ENCODE measurements around the gene PRLR. TPM values are rescaled to one million over a fixed set of nuclear protein-coding genes. Genes with fewer than 3 reads are reported as not detected.

Gene PRLR
- total and polyA plus RNA-seq, 2 of the 8 experiments (the other 6 are each of a cell fraction or from before 2014, with no cell fraction given): 0.53 to 2.5 TPM

DNA sequence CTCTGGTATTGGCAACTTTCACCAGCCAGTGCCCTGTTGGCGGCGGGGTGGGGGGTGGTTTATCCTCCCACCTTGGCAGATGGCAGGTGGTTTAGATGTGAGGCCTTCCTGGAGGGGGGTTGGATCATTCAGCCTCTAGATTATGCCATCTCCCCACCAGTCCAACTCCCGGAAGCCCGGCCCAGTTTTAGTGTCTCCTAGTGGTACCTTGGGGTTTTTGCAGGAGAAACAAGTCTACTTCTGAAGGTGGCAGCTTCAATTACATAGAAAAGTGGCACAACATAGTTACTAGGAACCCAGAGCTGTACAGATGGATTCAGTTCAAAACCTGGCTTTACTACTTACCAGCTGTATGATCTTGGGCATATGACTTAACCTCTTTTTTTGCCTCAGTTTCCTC is 11.3 kb downstream of the PRLR start:
- Histone ChIP-seq H3K18ac (ENCODE audit: extremely low read depth, low read length) (no peak overlapping the region), H2AFZ (ENCODE audit: low read length) (no peak overlapping the region), H3K4me1 (replicated peaks in 1 of 4; ENCODE audit: control insufficient read depth in 3 of 4, insufficient read depth in 4 of 4, low read length in 3 of 4) (no peaks in the 10 kb centered on the region), H3K56ac (replicated peaks; ENCODE audit: insufficient read length, low read depth, low read length) (no peak overlapping the region), H3K27ac (ENCODE audit: low read depth, low read length) (no peak overlapping the region), H3K36me3 (ENCODE audit: control insufficient read depth in 2 of 4, insufficient read depth in 4 of 4, low read length in 3 of 4) (no peaks in the 10 kb centered on the region), H2AK5ac (ENCODE audit: low read depth, low read length) (no peak overlapping the region), H3K9me3 (ENCODE audit: insufficient read depth in 2 of 2, low read depth in 1 of 2, low read length in 1 of 2) (no peaks in the 10 kb centered on the region), H3K4me2 (ENCODE audit: insufficient read depth in 1 of 2, low read depth in 2 of 2, low read length in 2 of 2) (no peak overlapping the region), H3K4ac (replicated peaks; ENCODE audit: insufficient read length, low read depth, low read length) (no peak overlapping the region), H2BK120ac (replicated peaks; ENCODE audit: low read depth, low read length) (no peak overlapping the region), H2BK12ac (ENCODE audit: low read depth, low read length) (no peak overlapping the region), H3K23me2 (ENCODE audit: low read depth, low read length) (no peaks in the 10 kb centered on the region), H3K14ac (ENCODE audit: insufficient read length) (no peak overlapping the region), H4K5ac (ENCODE audit: insufficient read length, low read depth, low read length) (no peak overlapping the region), H3K4me3 (ENCODE audit: extremely low read depth in 1 of 4, insufficient read depth in 2 of 4, low read depth in 3 of 4, low read length in 4 of 4) (no peak overlapping the region), H3K23ac (ENCODE audit: insufficient read length) (no peak overlapping the region), H3K79me2 (ENCODE audit: control insufficient read depth in 1 of 2, insufficient read depth in 2 of 2, low read length in 2 of 2) (no peaks in the 10 kb centered on the region), H2BK15ac (ENCODE audit: low read length) (no peak overlapping the region), H2BK20ac (ENCODE audit: low read length) (no peak overlapping the region), H2BK5ac (ENCODE audit: low read depth, low read length) (no peak overlapping the region), H4K20me1 (replicated peaks in 1 of 2; ENCODE audit: control insufficient read depth in 1 of 2, insufficient read depth in 2 of 2, low read length in 2 of 2) (no peaks in the 10 kb centered on the region), H3K79me1 (ENCODE audit: low read depth, low read length) (no peaks in the 10 kb centered on the region), H4K91ac (replicated peaks; ENCODE audit: insufficient read length, low read length) (no peak overlapping the region), H3K27me3 (replicated peaks in 1 of 4; ENCODE audit: control insufficient read depth in 3 of 4, extremely low read depth in 1 of 4, insufficient read depth in 3 of 4, low read length in 3 of 4) (no peaks in the 10 kb centered on the region), H3K9ac (replicated peaks in 1 of 4; ENCODE audit: extremely low read depth in 1 of 4, low read depth in 3 of 4, low read length in 3 of 4) (no peak overlapping the region), H4K8ac (ENCODE audit: extremely low read depth, insufficient read depth, low read length) (no peak overlapping the region)
- TF ChIP-seq POU5F1 (IDR thresholded peaks at IDR 0.05; ENCODE audit: low read depth, low read length) (no peak), SIX5 (IDR thresholded peaks at IDR 0.05; ENCODE audit: low read depth, low read length) (no peak), CTCF (IDR thresholded peaks at IDR 0.05; ENCODE audit: control extremely low read depth in 1 of 3, insufficient read depth in 1 of 3, low read depth in 1 of 3, low read length in 3 of 3) (peak in 2 of 3 experiments; percentile 35 to 51; a peak in 3 of 4 replicates), RAD21 (IDR thresholded peaks at IDR 0.05 in 1 of 2, conservative IDR thresholded peaks at IDR 0.05 in 1 of 2; ENCODE audit: low read depth in 2 of 2, low read length in 2 of 2) (peak in 1 of 2 experiments; percentile 42; a peak in 2 of 4 replicates), KDM4A (IDR thresholded peaks at IDR 0.05; ENCODE audit: low read depth, low read length, severe bottlenecking) (no peak)
- WGBS, 2 experiments (ENCODE audit: extremely low coverage in 1 of 2, insufficient coverage in 1 of 2, insufficient read length in 1 of 2, insufficient replicate concordance in 2 of 2, low coverage in 1 of 2, low lambda C conversion rate in 2 of 2, missing lambda C conversion rate in 1 of 2): 94% methylated on average over 4 of the region's 4 CpGs; no CpG with 5 or more reads in 1 of the 2 experiments
- ChIA-PET CTCF (ENCODE audit: partially characterized antibody) (interaction anchor here (1.7 kb wide), 1 partner anchor 9 kb away, joined by 12 read pairs; no protein-coding TSS in a partner anchor), POLR2A (ENCODE audit: partially characterized antibody) (no interaction called here)
- no peak for DNase-seq (ENCODE audit: low read depth in 1 of 2, low spot score in 2 of 2)
- FAIRE-seq: no peak
